Smooth muscle cell (in vitro differentiated cells): ENCODE measurements around the gene TTLL12. TPM values are rescaled to one million over a fixed set of nuclear protein-coding genes. Genes with fewer than 3 reads are reported as not detected.

ENCODE experiments used
- DNase-seq: peaks from one replicate; lab custom pipeline; 2025; ENCODE audit not compliant: unreplicated experiment; lab: John Stamatoyannopoulos, UW
- H2AFZ ChIP-seq: fragments of 200-600 bp; sonication (generic); 2 replicates; pipeline ENCODE4 v1.6.0; 2016; ENCODE audit warnings: antibody characterized with exemption, low read depth, mild to moderate bottlenecking
- H3F3A ChIP-seq: fragments of 200-600 bp; sonication (generic); 2 replicates; pipeline ENCODE4 v1.6.0; 2017; ENCODE audit warnings: antibody characterized with exemption, low read depth
- H3K27ac ChIP-seq: fragments of 200-600 bp; sonication (generic); 2 replicates; pipeline ENCODE4 v1.5.1; 2016; ENCODE audit warnings: low read depth, mild to moderate bottlenecking
- H3K27me3 ChIP-seq: fragments of 200-600 bp; sonication (generic); 2 replicates; pipeline ENCODE4 v1.6.1; 2016; ENCODE audit warnings: low read depth, mild to moderate bottlenecking
- H3K36me3 ChIP-seq: fragments of 200-600 bp; sonication (generic); 2 replicates; pipeline ENCODE4 v1.5.1; 2016; ENCODE audit warnings: low read depth
- H3K4me1 ChIP-seq: fragments of 200-600 bp; sonication (generic); 2 replicates; pipeline ENCODE4 v1.5.1; 2016; ENCODE audit warnings: low read depth
- H3K4me2 ChIP-seq: fragments of 200-600 bp; sonication (generic); 2 replicates; pipeline ENCODE4 v1.6.0; 2016; ENCODE audit warnings: mild to moderate bottlenecking
- H3K4me3 ChIP-seq: fragments of 200-600 bp; sonication (generic); 2 replicates; pipeline ENCODE4 v1.5.1; 2016; ENCODE audit warnings: mild to moderate bottlenecking
- H3K79me2 ChIP-seq: fragments of 200-600 bp; sonication (generic); 2 replicates; pipeline ENCODE4 v1.6.0; 2016; ENCODE audit warnings: low read depth, mild to moderate bottlenecking
- H3K9ac ChIP-seq: fragments of 200-600 bp; sonication (generic); 2 replicates; pipeline ENCODE4 v1.6.0; 2016; ENCODE audit warnings: low read depth
- H3K9me3 ChIP-seq: fragments of 200-600 bp; sonication (generic); replicated peaks from 2 replicates; pipeline ENCODE4 v1.5.1; 2016; ENCODE audit warnings: low read depth
- H4K20me1 ChIP-seq: fragments of 200-600 bp; sonication (generic); 2 replicates; pipeline ENCODE4 v1.6.0; 2016; ENCODE audit warnings: low read depth
- WGBS: methylation state at CpG from one replicate; pipeline ENCODE4 v1.1.7; 2016; ENCODE audit warnings: low lambda C conversion rate; 5-methylcytosine and 5-hydroxymethylcytosine counted together
- polyA plus RNA-seq: library from polyadenylated mRNA; unstranded; fragments of >200 nt; fragmentation: Nextera tagmentation; extraction: Ambion mirVana; gene quantifications from 2 replicates; pipeline ENCODE4 v1.2.1, GENCODE V29; 2016
- total RNA-seq: library from RNA; depleted of rRNA; stranded (reverse); fragments of >200 nt; gene quantifications from 2 replicates; pipeline ENCODE4 v1.2.3, GENCODE V29; 2014
- TF ChIP-seq, protein P1 (sequence below): fragments of 200-600 bp; sonication (generic); IDR thresholded peaks from 2 replicates; pipeline ENCODE4 v1.5.1; 2017; ENCODE audit warnings: borderline replicate concordance, mild to moderate bottlenecking, antibody characterized with exemption; ENCODE audit not compliant: insufficient read depth, poor library complexity, severe bottlenecking

The TTLL12 gene
- total and polyA plus RNA-seq, 2 experiments from 2014 or later, result 23.5 to 31.6 TPM

DNA sequence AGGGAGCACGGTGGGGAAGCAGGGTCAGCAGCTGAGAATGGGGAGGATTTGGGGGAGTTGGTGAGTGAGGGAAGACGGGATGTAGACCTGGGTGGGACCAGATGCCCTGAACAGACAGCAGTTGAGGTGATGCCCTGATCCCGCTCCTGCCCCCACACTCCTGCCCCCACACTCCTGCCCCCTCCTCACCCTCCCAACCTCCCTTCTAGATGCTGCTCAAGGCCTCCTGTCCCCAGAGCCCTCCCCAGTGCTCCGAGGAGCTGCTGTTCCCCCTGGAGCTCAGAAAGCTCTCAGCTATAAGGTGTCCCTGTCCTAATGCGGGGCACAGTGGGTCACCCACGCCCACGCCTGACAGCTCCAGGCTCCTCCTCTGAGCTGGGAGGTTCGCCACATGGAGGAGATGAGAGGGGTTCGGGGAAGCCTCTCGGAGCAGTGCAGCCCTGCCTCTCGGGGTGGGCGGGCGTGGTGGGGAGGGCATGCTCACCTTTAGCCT, 25.1 kb upstream of the TTLL12 start:
- Histone ChIP-seq H3K4me3 (no peak overlapping the region), H3K9ac (no peak overlapping the region), H3K9me3 (no peaks in the 10 kb centered on the region), H3K79me2 (no peaks in the 10 kb centered on the region), H3K27me3 (no peaks in the 10 kb centered on the region), H3K36me3 (no peaks in the 10 kb centered on the region), H4K20me1 (no peaks in the 10 kb centered on the region), H3K4me2 (no peak overlapping the region), H3F3A (no peaks in the 10 kb centered on the region), H3K4me1 (no peaks in the 10 kb centered on the region), H3K27ac (no peak overlapping the region), H2AFZ (no peak overlapping the region)
- DNase-seq, result no peak
- 95% methylated on average over 11 of the region's 13 CpGs for WGBS
- TF ChIP-seq, protein P1, sequence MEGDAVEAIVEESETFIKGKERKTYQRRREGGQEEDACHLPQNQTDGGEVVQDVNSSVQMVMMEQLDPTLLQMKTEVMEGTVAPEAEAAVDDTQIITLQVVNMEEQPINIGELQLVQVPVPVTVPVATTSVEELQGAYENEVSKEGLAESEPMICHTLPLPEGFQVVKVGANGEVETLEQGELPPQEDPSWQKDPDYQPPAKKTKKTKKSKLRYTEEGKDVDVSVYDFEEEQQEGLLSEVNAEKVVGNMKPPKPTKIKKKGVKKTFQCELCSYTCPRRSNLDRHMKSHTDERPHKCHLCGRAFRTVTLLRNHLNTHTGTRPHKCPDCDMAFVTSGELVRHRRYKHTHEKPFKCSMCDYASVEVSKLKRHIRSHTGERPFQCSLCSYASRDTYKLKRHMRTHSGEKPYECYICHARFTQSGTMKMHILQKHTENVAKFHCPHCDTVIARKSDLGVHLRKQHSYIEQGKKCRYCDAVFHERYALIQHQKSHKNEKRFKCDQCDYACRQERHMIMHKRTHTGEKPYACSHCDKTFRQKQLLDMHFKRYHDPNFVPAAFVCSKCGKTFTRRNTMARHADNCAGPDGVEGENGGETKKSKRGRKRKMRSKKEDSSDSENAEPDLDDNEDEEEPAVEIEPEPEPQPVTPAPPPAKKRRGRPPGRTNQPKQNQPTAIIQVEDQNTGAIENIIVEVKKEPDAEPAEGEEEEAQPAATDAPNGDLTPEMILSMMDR, result no peak

DNA sequence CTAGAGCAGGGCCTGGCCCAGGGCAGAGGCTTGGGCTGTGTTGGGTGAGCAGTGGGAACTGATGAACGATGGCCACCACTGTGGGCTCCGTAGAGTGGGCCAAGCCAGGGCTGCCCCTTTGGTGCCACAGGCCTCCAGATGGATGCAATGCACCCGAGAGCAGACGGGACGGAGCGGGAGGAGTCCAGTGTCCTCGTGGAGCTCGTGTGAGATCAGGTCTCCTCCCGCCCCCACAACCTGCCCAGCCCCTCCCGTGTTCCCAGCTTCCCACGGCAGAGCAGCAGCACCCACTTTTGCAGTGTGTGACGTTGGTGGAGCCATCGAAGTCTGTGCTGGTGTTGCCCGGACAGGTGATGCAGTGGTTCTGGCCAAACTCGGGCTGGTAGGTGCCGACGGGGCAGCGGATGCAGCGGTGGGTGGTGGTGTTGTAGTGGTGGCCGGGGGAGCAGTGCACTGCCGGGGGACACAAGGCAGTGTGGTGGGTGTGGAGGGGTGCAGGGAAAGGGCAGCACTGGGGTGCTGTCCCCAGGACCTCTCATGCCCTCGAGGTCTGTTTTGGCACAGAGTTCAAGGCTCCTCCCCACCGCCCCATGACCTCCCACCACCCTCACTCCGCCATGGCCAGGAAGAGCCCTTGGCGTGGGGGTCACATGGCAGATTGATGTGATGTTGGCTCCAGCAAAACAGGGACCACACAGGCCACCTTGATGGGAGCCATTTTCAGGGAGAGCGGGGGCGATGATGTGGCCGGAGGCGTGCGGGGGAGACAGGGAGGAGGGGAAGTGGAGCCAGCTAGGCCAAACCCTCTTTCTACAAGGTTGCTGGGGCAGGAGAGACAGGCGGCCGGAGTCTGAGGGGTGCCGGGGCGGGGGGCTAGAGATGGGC, 23.9 kb upstream of the TTLL12 start:
- no peak for DNase-seq
- H3K79me2 ChIP-seq, result no peaks in the 10 kb centered on the region
- H3F3A ChIP-seq, result no peaks in the 10 kb centered on the region
- no peak overlapping the region for H3K9ac ChIP-seq
- H3K9me3 ChIP-seq, result no peaks in the 10 kb centered on the region
- 94% methylated on average over 33 of the region's 34 CpGs for WGBS
- no peaks in the 10 kb centered on the region for H3K4me1 ChIP-seq
- no peak overlapping the region for H3K27ac ChIP-seq
- TF ChIP-seq, protein P1, result no peak
- no peaks in the 10 kb centered on the region for H3K36me3 ChIP-seq
- H3K4me2 ChIP-seq, result no peak overlapping the region
- no peaks in the 10 kb centered on the region for H3K27me3 ChIP-seq
- no peaks in the 10 kb centered on the region for H4K20me1 ChIP-seq
- H2AFZ ChIP-seq, result no peak overlapping the region
- H3K4me3 ChIP-seq, result no peak overlapping the region

DNA sequence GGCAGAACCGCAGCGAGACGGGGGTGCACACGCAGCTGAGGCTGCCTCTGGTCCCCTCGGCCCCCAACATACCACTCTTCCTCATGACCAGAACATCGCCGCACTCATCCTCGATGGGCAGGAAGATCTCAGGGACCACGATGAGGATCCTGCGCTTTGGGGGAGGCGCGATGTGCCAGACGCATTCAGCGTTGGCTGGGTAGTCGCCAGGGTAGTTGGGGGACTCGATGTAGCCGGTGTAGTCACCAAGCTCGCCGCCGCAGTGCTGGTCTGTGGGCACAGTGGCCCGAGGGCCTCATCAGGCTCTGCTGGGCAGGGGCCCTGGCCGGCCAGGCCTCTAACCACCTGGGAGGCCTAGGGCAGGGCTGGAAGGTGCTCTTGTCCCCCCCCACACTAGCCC, 23.0 kb upstream of the TTLL12 start:
- 96% methylated on average over 21 of the region's 22 CpGs for WGBS
- Histone ChIP-seq H3K36me3 (no peaks in the 10 kb centered on the region), H3K27ac (no peak overlapping the region), H3F3A (no peaks in the 10 kb centered on the region), H2AFZ (no peak overlapping the region), H4K20me1 (no peaks in the 10 kb centered on the region), H3K4me1 (no peaks in the 10 kb centered on the region), H3K4me3 (no peak overlapping the region), H3K9ac (no peak overlapping the region), H3K9me3 (no peaks in the 10 kb centered on the region), H3K27me3 (no peaks in the 10 kb centered on the region), H3K79me2 (no peaks in the 10 kb centered on the region), H3K4me2 (no peak overlapping the region)
- DNase-seq, result no peak
- TF ChIP-seq, protein P1, result no peak
